Ovary (tissue), 3 donors: ENCODE results near the gene BTBD8.

Experiments used
- EP300 ChIP-seq: sonication (generic); formaldehyde crosslinking; IDR thresholded peaks from one replicate; pipeline ENCODE4 v1.6.1; 2017; ENCODE audit warnings: antibody characterized with exemption
- POLR2A ChIP-seq: fragments of 450-650 bp; IDR thresholded peaks from one replicate; pipeline ENCODE4 v1.6.1; 2017; ENCODE audit warnings: antibody characterized with exemption, mild to moderate bottlenecking, moderate library complexity
- TF ChIP-seq, protein P1 (sequence below), 3 donors: fragments of 450-650 bp in 2 of 3; fragments of 200-600 bp in 1 of 3; IDR thresholded peaks; one replicate each; pipeline versions ENCODE4 v1.5.1 to v1.8.0; 2016 to 2022; ENCODE audit warnings: antibody characterized with exemption in 3 of 3, mild to moderate bottlenecking in 1 of 3
- donor health status: DM: no; HTN: no; CAD: no.

DNA sequence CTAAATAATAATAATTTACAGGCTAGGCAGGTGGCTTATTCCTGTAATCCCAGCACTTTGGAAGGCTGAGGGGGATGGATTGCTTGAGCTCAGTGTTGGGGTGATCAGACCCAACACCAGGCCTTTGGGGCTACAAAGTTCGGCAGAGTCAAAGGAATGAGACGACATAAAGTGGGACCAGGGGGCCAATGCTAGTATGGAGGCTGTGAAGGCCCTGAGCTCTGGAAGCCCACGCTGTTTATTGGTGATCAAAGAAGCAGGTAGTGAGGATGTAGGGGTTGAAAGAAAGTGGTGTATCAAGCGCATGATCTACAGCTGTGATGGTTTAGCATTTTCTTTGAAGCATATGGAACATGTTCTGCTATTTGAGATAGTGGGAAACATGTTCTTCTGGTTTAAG lies 5.6 kb downstream of the BTBD8 start:
- TF ChIP-seq POLR2A, result no peak
- TF ChIP-seq, protein P1, sequence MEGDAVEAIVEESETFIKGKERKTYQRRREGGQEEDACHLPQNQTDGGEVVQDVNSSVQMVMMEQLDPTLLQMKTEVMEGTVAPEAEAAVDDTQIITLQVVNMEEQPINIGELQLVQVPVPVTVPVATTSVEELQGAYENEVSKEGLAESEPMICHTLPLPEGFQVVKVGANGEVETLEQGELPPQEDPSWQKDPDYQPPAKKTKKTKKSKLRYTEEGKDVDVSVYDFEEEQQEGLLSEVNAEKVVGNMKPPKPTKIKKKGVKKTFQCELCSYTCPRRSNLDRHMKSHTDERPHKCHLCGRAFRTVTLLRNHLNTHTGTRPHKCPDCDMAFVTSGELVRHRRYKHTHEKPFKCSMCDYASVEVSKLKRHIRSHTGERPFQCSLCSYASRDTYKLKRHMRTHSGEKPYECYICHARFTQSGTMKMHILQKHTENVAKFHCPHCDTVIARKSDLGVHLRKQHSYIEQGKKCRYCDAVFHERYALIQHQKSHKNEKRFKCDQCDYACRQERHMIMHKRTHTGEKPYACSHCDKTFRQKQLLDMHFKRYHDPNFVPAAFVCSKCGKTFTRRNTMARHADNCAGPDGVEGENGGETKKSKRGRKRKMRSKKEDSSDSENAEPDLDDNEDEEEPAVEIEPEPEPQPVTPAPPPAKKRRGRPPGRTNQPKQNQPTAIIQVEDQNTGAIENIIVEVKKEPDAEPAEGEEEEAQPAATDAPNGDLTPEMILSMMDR (IDR thresholded peaks at IDR 0.05), result no peak
- TF ChIP-seq EP300, result no peak
